T-helper 2 cell treated with Interferon-gamma antibody and Interleukin-4, amounts not matched to agents 5 μg/mL and 100 μg/mL, for 36 hours (primary cell): ENCODE results near the gene ASTN1.

Experiments used
- DNase-seq: peaks from one replicate; pipeline ENCODE4 v3.0.0; 2021; ENCODE audit warnings: low spot score
- H3K27ac Mint-ChIP-seq: one replicate; pipeline ENCODE4 v1.8.0; 2021; ENCODE audit warnings: mild to moderate bottlenecking, mixed read lengths
- H3K27me3 Mint-ChIP-seq: one replicate; pipeline ENCODE4 v1.8.0; 2021; ENCODE audit warnings: low read depth, mixed read lengths
- H3K36me3 Mint-ChIP-seq: one replicate; pipeline ENCODE4 v1.8.0; 2021; ENCODE audit warnings: low read depth, mixed read lengths
- H3K4me1 Mint-ChIP-seq: one replicate; pipeline ENCODE4 v1.8.0; 2021; ENCODE audit warnings: low read depth, mixed read lengths
- H3K4me3 Mint-ChIP-seq: one replicate; pipeline ENCODE4 v1.8.0; 2022; ENCODE audit warnings: mild to moderate bottlenecking, moderate library complexity, mixed read lengths
- H3K9me3 Mint-ChIP-seq: one replicate; pipeline ENCODE4 v1.8.0; 2021; ENCODE audit warnings: mixed read lengths

The ASTN1 gene

DNA sequence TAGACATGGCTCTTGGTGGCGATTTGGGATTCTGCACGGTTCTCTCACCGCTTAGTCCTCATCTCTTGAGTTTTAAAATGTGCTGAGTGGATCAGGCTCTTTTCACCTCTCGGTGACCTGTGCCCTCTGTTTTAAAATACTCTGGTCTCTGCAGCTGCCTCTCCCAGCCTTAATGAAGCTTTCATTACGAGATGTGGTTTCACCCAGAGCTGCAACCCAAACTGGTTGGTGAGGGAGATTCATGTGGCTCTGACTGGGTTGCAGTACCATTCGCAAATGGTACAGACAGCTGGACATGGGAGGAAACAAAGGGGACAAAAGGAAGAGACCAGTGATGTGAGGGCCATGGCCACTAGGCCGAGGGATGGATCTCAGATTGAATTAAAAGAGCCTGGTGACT is 258.9 kb downstream of the ASTN1 start:
- Mint-ChIP-seq H3K36me3 (no peaks in the 10 kb centered on the region), H3K4me3 (no peak overlapping the region), H3K9me3 (no peaks in the 10 kb centered on the region), H3K4me1 (no peaks in the 10 kb centered on the region), H3K27me3 (no peaks in the 10 kb centered on the region), H3K27ac (no peak overlapping the region)
- no peak for DNase-seq

DNA sequence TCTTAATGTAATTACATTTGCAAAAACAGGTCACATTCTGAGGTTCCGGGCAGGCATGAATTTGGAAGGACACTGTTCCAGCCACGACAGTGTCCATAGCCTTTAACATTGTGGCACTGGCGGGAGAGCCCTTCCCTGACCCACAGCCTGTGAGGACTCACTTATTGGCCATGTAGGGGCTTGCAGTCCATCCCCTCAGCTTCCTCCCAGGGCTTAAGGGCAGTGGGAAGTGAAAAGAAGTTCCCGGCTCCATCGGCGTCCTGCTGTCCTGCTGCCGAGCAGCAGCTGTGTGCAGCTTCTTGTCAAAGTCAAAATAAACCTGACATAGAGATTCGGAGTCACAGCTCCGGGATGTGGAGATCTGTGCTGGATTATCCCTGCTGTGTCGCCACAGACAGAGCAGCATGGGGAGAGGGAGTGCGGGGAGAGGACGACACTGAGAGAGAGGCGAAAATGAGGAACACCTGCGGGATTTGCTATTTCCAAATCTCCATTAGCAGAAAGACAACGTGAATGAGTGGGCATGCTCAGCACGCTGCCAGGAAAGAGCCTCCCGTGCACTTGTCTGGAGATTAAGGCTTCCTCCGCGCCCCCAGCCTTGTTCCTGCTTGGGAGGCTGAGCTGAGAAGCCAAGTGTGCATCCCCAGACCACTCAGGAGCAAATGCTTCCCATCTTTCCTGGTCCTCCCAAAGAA is 260.3 kb downstream of the ASTN1 start:
- H3K4me3 Mint-ChIP-seq: no peak overlapping the region
- no peaks in the 10 kb centered on the region for H3K27me3 Mint-ChIP-seq
- H3K27ac Mint-ChIP-seq: no peak overlapping the region
- H3K9me3 Mint-ChIP-seq: no peaks in the 10 kb centered on the region
- no peaks in the 10 kb centered on the region for H3K4me1 Mint-ChIP-seq
- DNase-seq: no peak
- no peaks in the 10 kb centered on the region for H3K36me3 Mint-ChIP-seq

DNA sequence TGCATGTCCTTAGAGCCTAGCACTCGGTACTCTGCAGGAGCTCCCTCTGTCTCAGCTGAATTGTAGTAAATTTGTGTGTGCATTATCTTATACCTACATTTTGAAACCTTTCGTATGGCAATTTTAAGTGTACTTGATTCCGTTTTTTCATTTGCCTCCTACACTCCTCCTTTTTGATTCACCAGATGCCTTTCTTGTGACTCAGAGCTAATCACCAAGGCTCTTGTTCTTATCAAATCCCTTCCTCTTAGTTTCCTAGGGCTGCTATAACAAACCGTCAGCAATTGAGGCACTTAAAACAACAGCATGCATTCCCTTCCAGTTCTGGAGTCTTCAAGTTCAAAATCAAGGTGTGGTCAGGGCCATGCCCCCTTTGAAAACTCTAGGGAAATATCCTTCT is 261.0 kb downstream of the ASTN1 start:
- H3K9me3 Mint-ChIP-seq: no peaks in the 10 kb centered on the region
- no peaks in the 10 kb centered on the region for H3K36me3 Mint-ChIP-seq
- H3K4me1 Mint-ChIP-seq: no peaks in the 10 kb centered on the region
- H3K27me3 Mint-ChIP-seq: no peaks in the 10 kb centered on the region
- DNase-seq: no peak
- H3K27ac Mint-ChIP-seq: no peak overlapping the region
- H3K4me3 Mint-ChIP-seq: no peak overlapping the region

DNA sequence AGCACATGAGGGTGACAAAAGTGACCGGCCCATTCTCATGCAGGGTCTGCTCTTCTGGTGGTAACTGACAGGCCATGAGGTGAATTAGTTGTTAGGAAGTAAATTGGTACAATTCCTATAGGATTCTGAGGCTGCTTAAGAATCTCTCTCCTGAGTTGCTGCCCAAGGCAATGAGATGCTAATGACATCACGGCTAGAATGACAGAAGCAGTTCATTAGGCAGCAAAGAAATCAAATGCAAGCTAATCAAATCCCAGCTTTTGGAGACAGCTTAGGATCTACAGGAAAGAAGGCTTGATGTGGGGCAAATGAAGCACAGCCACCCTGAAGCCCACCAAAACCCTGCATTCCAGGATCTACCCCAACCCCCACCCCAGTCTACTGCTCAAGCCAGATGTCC is 265.2 kb downstream of the ASTN1 start:
- no peak overlapping the region for H3K27ac Mint-ChIP-seq
- no peaks in the 10 kb centered on the region for H3K9me3 Mint-ChIP-seq
- H3K36me3 Mint-ChIP-seq: no peaks in the 10 kb centered on the region
- peaks cover 3% of the 10 kb centered on the region for H3K27me3 Mint-ChIP-seq
- no peak overlapping the region for H3K4me3 Mint-ChIP-seq
- DNase-seq: no peak
- peaks cover 4% of the 10 kb centered on the region for H3K4me1 Mint-ChIP-seq

DNA sequence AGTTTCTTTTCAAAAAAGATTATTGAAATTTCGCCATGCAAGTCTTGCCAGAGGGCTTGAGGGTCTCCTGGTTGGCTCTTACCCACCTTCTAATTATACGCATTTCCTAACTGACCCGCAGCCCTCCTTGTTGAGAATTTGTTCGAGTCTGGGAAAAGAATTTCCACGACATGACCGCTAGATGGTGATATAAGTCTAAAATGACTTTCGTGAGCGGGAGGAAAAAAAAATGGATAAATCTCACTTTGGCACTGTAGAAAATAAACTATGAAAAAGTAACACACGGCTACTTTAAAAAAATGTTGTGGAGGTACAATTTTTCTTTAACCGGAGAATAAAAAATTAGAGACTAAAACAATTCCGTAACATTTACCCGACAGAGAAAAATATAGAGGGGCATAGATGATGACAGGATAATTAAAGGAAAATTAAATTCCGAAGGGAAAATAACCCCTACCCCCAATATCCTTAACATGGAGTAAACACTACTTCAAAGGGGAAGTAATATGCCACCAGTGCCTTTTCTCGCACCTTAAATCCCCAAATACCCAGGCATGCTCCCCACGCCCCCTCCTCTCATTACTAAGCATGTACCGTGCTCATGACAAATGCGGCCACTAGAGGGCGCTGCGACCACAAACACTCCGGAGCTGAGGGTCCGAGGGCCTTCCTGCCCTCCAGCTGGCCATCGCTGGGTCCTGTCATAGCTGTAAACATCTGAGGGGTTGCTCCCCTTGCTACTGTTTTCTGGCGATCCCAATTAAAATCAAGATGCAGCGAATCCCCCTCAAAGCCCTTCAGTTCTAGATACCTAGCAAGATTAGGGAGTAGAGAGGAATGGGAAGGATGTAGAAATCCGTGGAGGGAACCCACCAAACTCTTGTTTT is 266.9 kb downstream of the ASTN1 start:
- H3K36me3 Mint-ChIP-seq: no peaks in the 10 kb centered on the region
- peaks cover 4% of the 10 kb centered on the region for H3K4me1 Mint-ChIP-seq
- H3K27ac Mint-ChIP-seq: no peak overlapping the region
- DNase-seq: peak; percentile 20
- H3K9me3 Mint-ChIP-seq: no peaks in the 10 kb centered on the region
- peaks cover 3% of the 10 kb centered on the region for H3K27me3 Mint-ChIP-seq
- H3K4me3 Mint-ChIP-seq: no peak overlapping the region

DNA sequence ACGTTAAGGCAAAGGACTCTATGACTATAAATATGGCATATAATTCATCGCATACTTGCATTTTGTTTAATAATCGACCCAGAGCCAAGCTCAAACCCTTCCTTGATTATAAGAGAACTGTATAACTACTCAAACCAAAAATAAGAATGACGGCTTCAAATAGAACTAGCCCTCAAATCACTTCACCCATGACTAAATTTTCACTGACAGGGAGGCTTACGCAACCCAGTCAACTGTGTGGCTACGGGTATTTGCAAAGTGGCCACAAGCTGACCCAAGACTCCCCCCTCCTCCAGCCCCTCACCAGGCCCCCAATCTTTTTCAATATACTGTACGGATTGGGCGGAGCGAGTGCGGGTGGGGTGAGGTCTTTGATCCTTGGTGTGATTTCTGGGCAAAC is 268.3 kb downstream of the ASTN1 start:
- no peaks in the 10 kb centered on the region for H3K9me3 Mint-ChIP-seq
- H3K27me3 Mint-ChIP-seq: peaks cover 3% of the 10 kb centered on the region
- peaks cover 4% of the 10 kb centered on the region for H3K4me1 Mint-ChIP-seq
- no peak overlapping the region for H3K4me3 Mint-ChIP-seq
- no peak for DNase-seq
- no peaks in the 10 kb centered on the region for H3K36me3 Mint-ChIP-seq
- no peak overlapping the region for H3K27ac Mint-ChIP-seq

DNA sequence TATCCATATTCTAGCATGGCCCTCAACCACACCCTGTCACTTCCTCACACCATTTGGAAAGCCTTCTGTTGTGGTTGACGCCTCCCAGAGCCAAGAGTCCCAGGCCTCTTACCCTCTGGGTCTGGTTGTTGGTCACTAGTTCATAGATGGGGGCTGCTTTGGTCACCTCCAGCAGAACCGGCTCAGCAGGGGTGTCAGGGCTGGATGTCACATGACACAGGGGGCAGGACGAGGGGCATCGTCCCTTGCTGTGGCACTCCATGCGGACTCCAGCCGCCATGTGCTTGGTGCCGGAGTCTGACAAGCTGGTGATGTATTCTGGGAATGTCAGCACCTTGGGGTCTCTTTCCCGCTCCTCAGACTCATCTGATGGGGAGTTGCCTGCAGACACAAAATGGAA is 270.1 kb downstream of the ASTN1 start:
- H3K9me3 Mint-ChIP-seq: no peaks in the 10 kb centered on the region
- H3K4me1 Mint-ChIP-seq: peaks cover 4% of the 10 kb centered on the region
- no peak overlapping the region for H3K27ac Mint-ChIP-seq
- no peak for DNase-seq
- H3K27me3 Mint-ChIP-seq: peaks cover 3% of the 10 kb centered on the region
- H3K4me3 Mint-ChIP-seq: no peak overlapping the region
- no peaks in the 10 kb centered on the region for H3K36me3 Mint-ChIP-seq

DNA sequence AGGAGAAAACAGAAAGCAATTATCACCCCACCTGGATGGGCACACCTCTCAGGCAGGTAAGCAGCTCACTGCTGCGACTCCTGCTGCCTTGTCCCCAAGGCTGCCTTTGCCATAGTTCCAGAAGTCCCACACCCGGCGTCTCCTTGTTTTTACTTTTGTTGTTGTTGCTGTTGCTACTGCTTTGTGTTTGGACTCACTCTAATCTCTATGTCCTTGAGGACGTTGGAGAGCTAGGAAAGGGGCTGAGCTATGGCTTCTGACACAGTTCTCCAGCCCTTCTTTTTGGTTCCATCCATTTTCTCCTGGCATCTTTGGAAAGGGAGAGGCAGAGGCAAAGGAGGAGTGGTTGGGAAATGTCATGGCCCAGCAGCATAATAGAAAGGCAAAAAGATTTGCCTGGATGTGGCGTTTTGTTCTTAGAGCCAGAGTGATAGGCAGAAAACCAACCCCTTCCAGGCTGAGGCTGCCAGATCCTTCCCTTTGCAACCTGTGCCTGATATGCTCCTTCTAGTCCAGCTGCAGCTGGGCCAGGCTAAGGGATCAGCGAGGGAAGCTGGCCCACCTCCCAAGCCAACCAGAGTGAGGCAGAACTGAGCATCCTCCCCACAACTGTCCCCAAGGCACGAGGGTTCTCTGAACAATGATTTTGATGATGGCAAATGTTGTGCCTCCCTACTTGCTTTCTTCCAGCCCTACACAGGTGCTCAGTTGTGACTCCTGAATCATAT is 270.7 kb downstream of the ASTN1 start:
- H3K9me3 Mint-ChIP-seq: no peaks in the 10 kb centered on the region
- peaks cover 4% of the 10 kb centered on the region for H3K4me1 Mint-ChIP-seq
- no peak overlapping the region for H3K27ac Mint-ChIP-seq
- no peaks in the 10 kb centered on the region for H3K36me3 Mint-ChIP-seq
- no peak overlapping the region for H3K4me3 Mint-ChIP-seq
- H3K27me3 Mint-ChIP-seq: peaks cover 3% of the 10 kb centered on the region
- DNase-seq: no peak

DNA sequence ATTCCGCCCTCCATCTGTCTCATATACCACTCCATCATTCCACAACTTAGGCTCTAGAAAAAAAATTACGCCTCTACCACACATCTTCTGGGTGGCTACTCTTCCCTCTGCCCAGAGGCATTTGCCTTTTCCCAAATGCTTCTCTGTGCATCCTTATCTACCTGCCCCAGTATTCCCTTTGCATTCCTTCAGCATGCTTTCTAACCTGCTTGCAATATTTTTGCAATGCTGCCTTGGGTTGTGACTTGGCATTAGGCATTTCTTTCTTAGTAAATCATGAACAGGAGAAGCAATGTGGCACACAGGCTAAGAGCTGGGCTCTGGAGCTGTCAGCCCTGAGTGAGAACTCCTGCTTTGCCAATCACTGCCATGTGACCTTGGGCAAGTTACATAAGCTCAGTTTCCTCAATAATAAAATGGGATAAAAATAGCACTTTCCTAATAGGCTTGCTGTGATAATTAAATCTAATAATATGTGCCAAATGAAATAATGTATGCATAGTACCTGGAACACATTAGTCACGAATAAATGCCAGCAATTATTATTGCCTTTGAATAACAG is 276.0 kb downstream of the ASTN1 start:
- no peak overlapping the region for H3K27ac Mint-ChIP-seq
- H3K4me3 Mint-ChIP-seq: no peak overlapping the region
- H3K4me1 Mint-ChIP-seq: no peaks in the 10 kb centered on the region
- H3K36me3 Mint-ChIP-seq: no peaks in the 10 kb centered on the region
- DNase-seq: no peak
- no peaks in the 10 kb centered on the region for H3K9me3 Mint-ChIP-seq
- no peaks in the 10 kb centered on the region for H3K27me3 Mint-ChIP-seq

DNA sequence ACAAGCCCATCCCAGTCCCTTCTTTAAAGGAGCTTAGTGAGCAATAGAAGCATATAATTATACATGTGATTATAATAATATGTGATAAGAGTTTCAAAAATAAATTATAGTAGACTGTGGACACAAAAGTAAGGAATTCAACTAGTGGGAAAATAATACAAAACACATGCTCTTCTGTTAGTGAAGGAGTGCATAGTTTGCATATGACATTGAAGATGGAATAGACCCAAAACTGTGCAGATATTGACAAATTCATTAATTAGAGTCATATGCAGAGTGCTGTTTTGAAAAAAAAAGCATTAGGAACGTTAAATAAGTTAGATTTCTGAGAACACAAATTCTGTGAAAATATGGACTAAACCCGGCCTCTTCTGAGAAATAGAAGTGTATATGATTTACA is 278.8 kb downstream of the ASTN1 start:
- no peaks in the 10 kb centered on the region for H3K9me3 Mint-ChIP-seq
- H3K4me3 Mint-ChIP-seq: no peak overlapping the region
- H3K36me3 Mint-ChIP-seq: no peaks in the 10 kb centered on the region
- no peak overlapping the region for H3K27ac Mint-ChIP-seq
- DNase-seq: no peak
- H3K27me3 Mint-ChIP-seq: no peaks in the 10 kb centered on the region
- no peaks in the 10 kb centered on the region for H3K4me1 Mint-ChIP-seq

DNA sequence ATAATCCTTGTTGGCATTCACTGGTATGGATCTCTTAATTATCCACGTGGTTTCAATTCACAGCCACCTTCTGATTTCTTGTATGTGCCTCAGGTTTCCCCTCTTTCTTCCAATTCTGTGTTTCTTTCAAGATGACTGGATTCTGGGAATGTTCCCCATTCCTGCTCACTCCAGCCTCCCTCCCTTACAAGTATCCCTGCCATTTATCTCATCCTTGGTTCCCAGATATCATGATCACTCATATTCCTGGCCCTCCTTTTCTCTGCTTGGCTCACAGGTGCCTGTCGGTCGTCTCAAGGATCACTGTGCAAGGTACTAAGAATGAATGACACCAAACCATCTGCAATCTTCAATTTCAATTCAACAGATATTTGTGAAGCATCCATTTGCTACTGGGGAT is 279.2 kb downstream of the ASTN1 start:
- no peaks in the 10 kb centered on the region for H3K36me3 Mint-ChIP-seq
- H3K4me1 Mint-ChIP-seq: no peaks in the 10 kb centered on the region
- H3K9me3 Mint-ChIP-seq: no peaks in the 10 kb centered on the region
- no peaks in the 10 kb centered on the region for H3K27me3 Mint-ChIP-seq
- no peak overlapping the region for H3K4me3 Mint-ChIP-seq
- DNase-seq: no peak
- H3K27ac Mint-ChIP-seq: no peak overlapping the region

DNA sequence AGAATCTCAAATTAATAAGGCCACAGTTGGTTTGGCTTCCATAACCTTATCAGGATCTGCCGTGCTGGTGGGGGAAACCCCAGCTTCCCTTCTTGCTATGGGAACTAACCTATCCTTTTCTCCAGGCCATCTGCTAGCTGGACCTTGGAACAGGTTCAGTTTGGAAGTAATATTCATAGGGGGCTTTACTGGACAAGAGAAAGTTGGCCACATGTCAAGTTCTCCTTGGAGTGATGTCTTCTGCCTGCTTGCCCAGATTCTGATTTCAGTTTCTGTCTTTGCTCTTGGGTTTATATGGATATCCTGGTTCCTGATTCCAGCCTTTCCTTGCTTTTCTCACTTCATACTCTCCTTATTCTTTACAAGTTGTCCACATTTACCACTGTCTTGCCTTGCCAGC is 279.6 kb downstream of the ASTN1 start:
- H3K36me3 Mint-ChIP-seq: no peaks in the 10 kb centered on the region
- H3K4me3 Mint-ChIP-seq: no peak overlapping the region
- no peak for DNase-seq
- H3K4me1 Mint-ChIP-seq: no peaks in the 10 kb centered on the region
- no peaks in the 10 kb centered on the region for H3K27me3 Mint-ChIP-seq
- no peaks in the 10 kb centered on the region for H3K9me3 Mint-ChIP-seq
- no peak overlapping the region for H3K27ac Mint-ChIP-seq

DNA sequence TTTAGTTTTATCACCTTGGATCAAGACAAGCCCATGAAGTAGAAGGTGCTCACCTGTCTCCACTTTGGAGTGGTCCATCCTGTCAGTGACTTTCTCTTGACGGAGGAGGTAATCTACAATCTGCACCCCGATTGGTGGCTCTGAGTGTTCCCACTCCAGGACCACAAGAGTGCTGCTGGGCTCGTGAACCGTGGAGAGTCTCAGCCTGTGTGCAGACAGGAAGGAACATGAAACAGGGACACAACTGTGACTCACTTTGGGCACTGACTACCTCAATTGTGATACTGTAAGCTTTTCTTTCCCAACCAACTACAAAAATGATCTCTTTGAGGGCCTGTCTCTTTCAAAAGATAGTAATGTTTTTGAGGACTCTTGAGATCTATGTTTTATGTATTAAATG is 280.2 kb downstream of the ASTN1 start:
- no peaks in the 10 kb centered on the region for H3K4me1 Mint-ChIP-seq
- no peak overlapping the region for H3K4me3 Mint-ChIP-seq
- no peaks in the 10 kb centered on the region for H3K9me3 Mint-ChIP-seq
- no peak for DNase-seq
- no peaks in the 10 kb centered on the region for H3K27me3 Mint-ChIP-seq
- no peaks in the 10 kb centered on the region for H3K36me3 Mint-ChIP-seq
- no peak overlapping the region for H3K27ac Mint-ChIP-seq
